Measurements from ENCODE around the gene STARD9.

Gene STARD9

DNA sequence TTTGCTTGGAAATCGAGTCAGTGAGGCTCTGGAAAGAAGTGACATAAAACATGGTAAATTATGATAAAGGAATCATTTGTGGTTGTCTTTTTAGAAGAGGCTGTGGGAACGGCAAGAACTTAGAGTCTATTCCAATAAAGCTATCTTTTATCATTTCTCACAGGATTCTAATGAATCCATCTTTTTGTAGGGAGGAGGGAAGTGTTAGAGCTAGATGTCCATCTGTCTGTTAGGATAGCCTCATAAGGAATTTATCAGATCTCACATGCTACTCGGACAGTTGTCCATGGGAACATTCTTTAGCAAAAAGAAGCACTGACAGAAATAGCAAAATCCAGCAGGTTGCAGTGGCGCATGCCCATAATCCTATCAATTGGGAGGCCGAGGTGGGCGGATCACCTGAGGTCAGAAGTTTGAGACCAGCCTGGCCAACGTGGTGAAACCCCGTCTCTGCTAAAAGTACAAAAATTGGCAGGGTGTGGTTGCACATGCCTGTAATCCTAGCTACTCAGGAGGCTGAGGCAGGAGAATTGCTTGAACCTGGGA is 37.0 kb downstream of the STARD9 start:
- no peak overlapping the region for H3K4me3 ChIP-seq (replicated peaks; ENCODE audit: low read depth, low read length)
- TF ChIP-seq, protein P1, sequence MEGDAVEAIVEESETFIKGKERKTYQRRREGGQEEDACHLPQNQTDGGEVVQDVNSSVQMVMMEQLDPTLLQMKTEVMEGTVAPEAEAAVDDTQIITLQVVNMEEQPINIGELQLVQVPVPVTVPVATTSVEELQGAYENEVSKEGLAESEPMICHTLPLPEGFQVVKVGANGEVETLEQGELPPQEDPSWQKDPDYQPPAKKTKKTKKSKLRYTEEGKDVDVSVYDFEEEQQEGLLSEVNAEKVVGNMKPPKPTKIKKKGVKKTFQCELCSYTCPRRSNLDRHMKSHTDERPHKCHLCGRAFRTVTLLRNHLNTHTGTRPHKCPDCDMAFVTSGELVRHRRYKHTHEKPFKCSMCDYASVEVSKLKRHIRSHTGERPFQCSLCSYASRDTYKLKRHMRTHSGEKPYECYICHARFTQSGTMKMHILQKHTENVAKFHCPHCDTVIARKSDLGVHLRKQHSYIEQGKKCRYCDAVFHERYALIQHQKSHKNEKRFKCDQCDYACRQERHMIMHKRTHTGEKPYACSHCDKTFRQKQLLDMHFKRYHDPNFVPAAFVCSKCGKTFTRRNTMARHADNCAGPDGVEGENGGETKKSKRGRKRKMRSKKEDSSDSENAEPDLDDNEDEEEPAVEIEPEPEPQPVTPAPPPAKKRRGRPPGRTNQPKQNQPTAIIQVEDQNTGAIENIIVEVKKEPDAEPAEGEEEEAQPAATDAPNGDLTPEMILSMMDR (IDR thresholded peaks at IDR 0.05; ENCODE audit: low read depth, low read length, missing control alignments): no peak
- DNase-seq (ENCODE audit: extremely low read depth, low read depth): no peak

DNA sequence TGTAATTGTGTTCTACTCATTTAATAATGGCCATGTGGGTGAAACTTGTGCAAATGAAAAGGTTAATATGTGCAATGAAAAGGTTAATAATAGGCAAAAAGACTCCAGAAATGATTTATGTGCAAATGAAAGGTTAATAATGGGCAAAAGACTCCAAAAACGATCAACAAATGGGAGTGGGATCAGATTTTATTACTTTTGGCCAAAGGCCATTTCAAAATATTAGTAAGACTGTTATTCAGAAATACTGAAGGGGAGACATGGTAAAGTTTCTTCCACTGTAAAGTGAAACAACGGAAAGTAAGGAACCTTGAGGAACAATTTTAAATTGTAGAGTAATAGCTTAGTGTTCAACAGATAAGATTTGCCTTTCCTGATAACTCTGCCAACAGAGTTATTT is 40.7 kb downstream of the STARD9 start:
- DNase-seq (ENCODE audit: extremely low read depth, low read depth): no peak
- H3K4me3 ChIP-seq (replicated peaks; ENCODE audit: low read depth, low read length): no peak overlapping the region
- TF ChIP-seq, protein P1 (IDR thresholded peaks at IDR 0.05; ENCODE audit: low read depth, low read length, missing control alignments): no peak

DNA sequence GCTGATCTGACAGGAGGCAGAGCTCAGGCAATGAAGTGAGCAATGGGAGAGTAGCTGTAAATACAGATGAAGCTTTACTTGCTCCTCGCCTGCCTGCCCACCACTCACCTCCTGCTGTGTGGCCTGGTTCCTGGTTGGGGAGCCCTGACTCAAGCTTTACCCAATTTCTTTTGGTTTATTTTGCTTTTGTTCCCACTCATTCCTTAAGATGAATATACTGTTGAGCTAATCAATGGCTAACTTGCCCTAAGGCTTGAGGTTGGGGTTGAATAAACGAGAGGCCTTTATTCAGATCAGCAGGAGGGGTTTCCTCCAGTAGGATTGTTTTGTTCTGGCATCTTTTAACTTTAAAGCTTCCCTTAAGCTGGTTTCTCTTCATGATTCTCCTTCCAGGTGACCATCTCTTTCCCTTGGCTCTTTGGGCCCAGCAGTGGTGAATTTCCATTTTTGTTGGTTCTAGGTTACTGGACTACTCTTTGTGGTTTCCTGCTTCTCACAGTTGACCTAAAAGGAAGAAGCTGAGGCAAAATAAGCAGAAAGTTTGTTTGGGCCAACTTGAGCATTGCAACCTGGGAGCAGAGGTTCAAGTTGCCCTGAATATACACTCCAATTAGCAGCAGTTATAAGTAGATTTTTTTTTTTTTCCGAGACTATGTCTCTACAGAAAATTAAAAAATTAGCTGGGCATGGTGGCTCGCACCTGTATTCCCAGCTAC is 44.4 kb downstream of the STARD9 start:
- DNase-seq (ENCODE audit: extremely low read depth, low read depth): no peak
- no peak overlapping the region for H3K4me3 ChIP-seq (replicated peaks; ENCODE audit: low read depth, low read length)
- TF ChIP-seq, protein P1 (IDR thresholded peaks at IDR 0.05; ENCODE audit: low read depth, low read length, missing control alignments): no peak

DNA sequence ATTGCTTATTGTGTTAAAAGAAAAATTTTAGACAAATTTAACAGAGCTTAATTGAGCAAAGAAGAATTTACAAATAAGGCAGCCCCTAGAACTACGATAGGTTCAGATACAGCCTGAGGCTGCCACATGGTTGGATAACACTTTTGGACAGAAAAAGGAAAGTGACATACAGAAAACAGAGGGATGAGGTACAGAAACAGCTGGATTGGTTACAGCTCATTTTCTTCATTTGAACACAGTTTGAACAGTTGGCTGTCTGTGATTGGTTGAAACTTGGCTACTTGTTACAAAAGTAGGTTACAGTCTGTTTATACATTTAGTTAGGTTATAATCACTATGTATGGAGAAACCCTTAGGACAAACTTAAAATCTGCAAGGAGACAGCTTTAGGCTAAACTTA is 46.0 kb downstream of the STARD9 start:
- H3K4me3 ChIP-seq (replicated peaks; ENCODE audit: low read depth, low read length): no peak overlapping the region
- TF ChIP-seq, protein P1 (IDR thresholded peaks at IDR 0.05; ENCODE audit: low read depth, low read length, missing control alignments): no peak
- no peak for DNase-seq (ENCODE audit: extremely low read depth, low read depth)

DNA sequence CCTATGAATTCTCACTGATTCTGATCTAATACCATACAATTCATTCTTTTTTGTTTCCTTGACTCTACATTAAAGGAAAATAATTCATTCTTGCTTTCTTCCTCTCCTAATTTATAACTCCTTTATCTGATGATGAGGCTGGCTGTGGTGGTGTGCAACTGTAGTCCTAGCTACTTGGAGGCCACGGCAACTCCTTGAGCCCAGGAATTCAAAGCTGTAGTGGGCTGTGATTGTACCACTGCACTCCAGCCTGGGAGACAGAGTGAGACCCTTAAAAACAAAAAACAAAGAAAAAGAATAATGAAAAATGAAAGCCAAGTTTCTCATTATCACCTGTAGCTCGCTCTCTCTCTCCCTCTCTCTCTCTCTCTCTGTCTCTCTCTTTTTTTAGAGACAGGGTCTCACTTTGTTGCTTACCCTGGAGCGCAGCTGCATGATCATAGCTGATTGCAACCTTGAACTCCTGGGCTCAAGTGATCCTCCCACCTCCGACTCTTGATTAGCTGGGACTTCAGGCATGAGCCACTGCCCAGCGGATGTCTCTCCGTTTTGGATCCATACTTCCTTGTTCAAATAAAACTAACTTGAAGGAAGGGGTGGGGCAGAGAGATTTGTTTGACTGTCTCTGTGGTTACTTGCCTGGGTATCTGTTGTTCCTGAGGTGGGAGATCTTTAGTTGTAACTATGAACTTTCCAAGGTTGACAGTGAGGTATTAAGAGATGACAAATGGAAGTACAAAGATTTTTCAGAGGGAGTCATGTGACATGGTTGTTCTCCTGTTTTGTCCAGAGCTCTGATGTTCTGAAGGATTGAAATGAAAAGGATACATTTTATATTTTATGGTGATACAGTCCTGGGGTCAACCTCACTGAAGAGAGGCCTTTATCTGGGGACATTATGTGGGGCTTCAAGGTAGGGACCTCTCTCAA is 46.9 kb downstream of the STARD9 start:
- DNase-seq (ENCODE audit: extremely low read depth, low read depth): no peak
- no peak overlapping the region for H3K4me3 ChIP-seq (replicated peaks; ENCODE audit: low read depth, low read length)
- TF ChIP-seq, protein P1 (IDR thresholded peaks at IDR 0.05; ENCODE audit: low read depth, low read length, missing control alignments): no peak

DNA sequence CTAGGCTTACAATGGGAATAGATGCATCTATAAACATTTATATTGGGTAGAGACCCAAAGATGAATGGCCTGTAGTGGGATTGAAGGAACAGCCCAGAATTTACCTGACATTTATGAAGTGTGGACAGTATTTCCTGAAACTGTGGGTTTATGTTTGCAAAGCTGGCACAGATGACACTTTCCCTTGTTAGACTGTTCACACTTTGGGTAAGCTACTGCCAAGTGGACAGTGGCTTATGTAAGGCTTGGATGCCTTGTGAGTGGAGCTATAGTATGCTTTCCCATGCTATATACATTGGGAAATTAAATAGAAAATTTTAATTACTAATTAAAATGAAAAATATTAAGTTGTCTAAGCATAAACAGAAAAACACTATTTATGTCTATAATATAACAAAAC is 48.5 kb downstream of the STARD9 start:
- H3K4me3 ChIP-seq (replicated peaks; ENCODE audit: low read depth, low read length): no peak overlapping the region
- TF ChIP-seq, protein P1 (IDR thresholded peaks at IDR 0.05; ENCODE audit: low read depth, low read length, missing control alignments): no peak
- no peak for DNase-seq (ENCODE audit: extremely low read depth, low read depth)
